Adrenal gland (tissue), 5 donors: ENCODE results near the gene ARFGAP1.
"Not testable (repeated sequence)": the region's sequence is repeated elsewhere in the genome, so short reads cannot be mapped to it uniquely, and the experiment has no call there.

ENCODE experiments used
- POLR2A ChIP-seq, 2 donors: fragments of 450-650 bp; IDR thresholded peaks; one replicate each; pipeline ENCODE4 v1.6.1; 2017; ENCODE audit warnings: antibody characterized with exemption in 2 of 2, mild to moderate bottlenecking in 2 of 2, moderate library complexity in 1 of 2
- TF ChIP-seq, protein P1 (sequence below), 6 experiments: fragments of 450-650 bp in 4 of 6; fragments of 200-600 bp in 2 of 6; sonication (generic) in 1 of 6; IDR thresholded peaks; 1 replicate in 5 of 6; 2 replicates in 1 of 6; pipeline versions ENCODE4 v1.5.1 to v1.8.0; 2016 to 2021; ENCODE audit warnings: antibody characterized with exemption in 6 of 6, mild to moderate bottlenecking in 2 of 6, moderate library complexity in 1 of 6
- donor health status: DM: no; HTN: no; CAD: no.

GRCh38 chr20:63251350-63251749 is 21.3 kb upstream of the ARFGAP1 start:
- not testable (repeated sequence) for TF ChIP-seq POLR2A (IDR thresholded peaks at IDR 0.05)
- TF ChIP-seq, protein P1, sequence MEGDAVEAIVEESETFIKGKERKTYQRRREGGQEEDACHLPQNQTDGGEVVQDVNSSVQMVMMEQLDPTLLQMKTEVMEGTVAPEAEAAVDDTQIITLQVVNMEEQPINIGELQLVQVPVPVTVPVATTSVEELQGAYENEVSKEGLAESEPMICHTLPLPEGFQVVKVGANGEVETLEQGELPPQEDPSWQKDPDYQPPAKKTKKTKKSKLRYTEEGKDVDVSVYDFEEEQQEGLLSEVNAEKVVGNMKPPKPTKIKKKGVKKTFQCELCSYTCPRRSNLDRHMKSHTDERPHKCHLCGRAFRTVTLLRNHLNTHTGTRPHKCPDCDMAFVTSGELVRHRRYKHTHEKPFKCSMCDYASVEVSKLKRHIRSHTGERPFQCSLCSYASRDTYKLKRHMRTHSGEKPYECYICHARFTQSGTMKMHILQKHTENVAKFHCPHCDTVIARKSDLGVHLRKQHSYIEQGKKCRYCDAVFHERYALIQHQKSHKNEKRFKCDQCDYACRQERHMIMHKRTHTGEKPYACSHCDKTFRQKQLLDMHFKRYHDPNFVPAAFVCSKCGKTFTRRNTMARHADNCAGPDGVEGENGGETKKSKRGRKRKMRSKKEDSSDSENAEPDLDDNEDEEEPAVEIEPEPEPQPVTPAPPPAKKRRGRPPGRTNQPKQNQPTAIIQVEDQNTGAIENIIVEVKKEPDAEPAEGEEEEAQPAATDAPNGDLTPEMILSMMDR (IDR thresholded peaks at IDR 0.05) = not testable (repeated sequence)
